ENCODE data around the gene CD248.

The CD248 gene

DNA sequence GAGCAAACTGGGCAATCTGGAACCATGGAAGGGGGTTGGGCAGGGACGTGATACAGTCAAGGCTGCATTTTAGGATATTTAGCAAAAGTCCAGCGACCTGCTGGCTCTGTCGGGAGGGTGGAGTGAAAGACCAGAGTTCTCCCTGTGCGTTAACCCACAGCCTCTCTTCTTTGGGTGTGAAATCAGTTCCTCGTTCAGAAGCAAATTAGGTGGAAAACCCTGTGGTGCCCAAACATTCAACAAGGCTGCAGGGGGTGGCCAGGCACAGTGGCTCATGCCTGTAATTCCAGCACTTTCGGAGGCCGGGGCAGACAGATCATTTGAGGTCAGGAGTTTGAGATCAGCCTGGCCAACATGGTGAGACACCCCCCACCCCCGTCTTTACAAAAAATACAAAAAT is 19.2 kb downstream of the CD248 start:
- Histone ChIP-seq H3K4me3 (ENCODE audit: low read depth, low read length) (no peak overlapping the region), H3K27me3 (ENCODE audit: insufficient read depth, low read depth, severe bottlenecking) (no peaks in the 10 kb centered on the region), H3K27ac (no peak overlapping the region), H3K36me3 (peaks cover 5% of the 10 kb centered on the region), H3K9me3 (ENCODE audit: severe bottlenecking) (no peaks in the 10 kb centered on the region)
- TF ChIP-seq CTCF (IDR thresholded peaks at IDR 0.05; ENCODE audit: low read depth, low read length) = no peak
- DNase-seq = no peak

- TF ChIP-seq CTCF (IDR thresholded peaks at IDR 0.05; ENCODE audit: low read depth, low read length) = no peak
- no peaks in the 10 kb centered on the region for H3K27me3 ChIP-seq (ENCODE audit: insufficient read depth, low read depth, severe bottlenecking)
- no peak overlapping the region for H3K27ac ChIP-seq
- peaks cover 5% of the 10 kb centered on the region for H3K36me3 ChIP-seq
- DNase-seq = no peak
- H3K9me3 ChIP-seq (ENCODE audit: severe bottlenecking) = no peaks in the 10 kb centered on the region
- H3K4me3 ChIP-seq (ENCODE audit: low read depth, low read length) = no peak overlapping the region
Observed at GRCh38 chr11:66294626-66295620, 21.9 kb downstream of the CD248 start.

DNA sequence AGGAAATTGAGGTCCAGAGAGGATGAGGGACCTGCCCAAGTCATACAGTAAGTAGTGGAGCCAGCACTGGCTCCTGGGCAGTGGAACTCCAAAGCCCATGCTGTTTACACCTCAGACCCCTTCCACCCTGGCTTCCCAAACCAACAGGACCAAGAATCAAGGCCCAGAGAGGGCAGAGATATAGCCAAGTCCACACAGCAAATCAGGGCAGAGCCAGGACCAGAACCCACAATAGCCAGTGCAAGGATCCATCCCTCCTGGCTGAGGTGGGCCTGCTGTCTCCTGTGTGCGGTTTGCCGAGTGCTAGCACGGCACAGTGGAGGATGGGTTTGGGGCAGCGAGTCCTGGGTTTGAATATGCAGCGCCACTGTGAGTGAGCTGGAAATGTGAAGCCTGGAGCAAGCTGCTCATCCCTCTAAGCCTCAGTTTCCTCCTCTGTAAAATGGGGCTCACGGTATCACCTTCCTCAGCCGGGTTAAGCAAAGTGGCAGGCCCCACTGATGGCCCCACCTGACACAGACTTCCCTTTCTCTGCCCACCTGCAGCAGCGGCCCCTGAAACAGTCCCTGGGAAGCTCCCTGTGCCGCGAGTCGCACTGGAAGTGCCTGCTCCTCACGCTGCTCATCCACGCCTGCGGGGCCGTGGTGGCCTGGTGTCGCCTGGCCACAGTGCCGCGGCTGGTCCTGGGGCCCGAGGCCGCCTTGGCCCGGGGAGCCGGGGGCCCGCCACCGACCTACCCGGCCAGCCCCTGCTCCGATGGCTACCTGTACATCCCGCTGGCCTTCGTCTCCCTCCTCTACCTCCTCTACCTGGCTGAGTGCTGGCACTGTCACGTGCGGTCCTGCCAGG is 22.8 kb downstream of the CD248 start:
- no peaks in the 10 kb centered on the region for H3K9me3 ChIP-seq (ENCODE audit: severe bottlenecking)
- no peak for DNase-seq
- no peaks in the 10 kb centered on the region for H3K27me3 ChIP-seq (ENCODE audit: insufficient read depth, low read depth, severe bottlenecking)
- no peak for TF ChIP-seq CTCF (IDR thresholded peaks at IDR 0.05; ENCODE audit: low read depth, low read length)
- H3K4me3 ChIP-seq (ENCODE audit: low read depth, low read length) = no peak overlapping the region
- no peak overlapping the region for H3K27ac ChIP-seq
- H3K36me3 ChIP-seq = peaks cover 5% of the 10 kb centered on the region

GRCh38 chr11:66293352-66293751 is 23.5 kb downstream of the CD248 start:
- Histone ChIP-seq H3K36me3 (peaks cover 5% of the 10 kb centered on the region), H3K27ac (no peak overlapping the region), H3K9me3 (ENCODE audit: severe bottlenecking) (no peaks in the 10 kb centered on the region), H3K27me3 (ENCODE audit: insufficient read depth, low read depth, severe bottlenecking) (no peaks in the 10 kb centered on the region), H3K4me3 (ENCODE audit: low read depth, low read length) (no peak overlapping the region)
- no peak for DNase-seq
- TF ChIP-seq CTCF (IDR thresholded peaks at IDR 0.05; ENCODE audit: low read depth, low read length) = no peak

- H3K9me3 ChIP-seq (ENCODE audit: severe bottlenecking) = no peaks in the 10 kb centered on the region
- no peaks in the 10 kb centered on the region for H3K27me3 ChIP-seq (ENCODE audit: insufficient read depth, low read depth, severe bottlenecking)
- H3K4me3 ChIP-seq (ENCODE audit: low read depth, low read length) = peak overlapping the region; percentile 64
- peaks cover 5% of the 10 kb centered on the region for H3K36me3 ChIP-seq
- DNase-seq = no peak
- no peak for TF ChIP-seq CTCF (IDR thresholded peaks at IDR 0.05; ENCODE audit: low read depth, low read length)
- H3K27ac ChIP-seq = no peak overlapping the region
Observed at GRCh38 chr11:66292543-66293332, 24.1 kb downstream of the CD248 start.
